OCI-LY3 (cell line): ENCODE results near the gene ARSG.

Experiments used
- CTCF ChIP-seq: fragments of 200-600, 300-600 bp; sonication (generic); IDR thresholded peaks from 2 replicates; pipeline ENCODE4 v1.5.1; 2014; ENCODE audit warnings: antibody characterized with exemption, low read length, low read depth
- EZH2phosphoT487 ChIP-seq: fragments of 200-600 bp; shearing (Covaris generic); IDR thresholded peaks from 2 replicates; pipeline ENCODE4 v1.6.1; 2018; ENCODE audit warnings: antibody characterized with exemption, mixed run types, low read depth

GRCh38 chr17:68421486-68421885 is 130.2 kb downstream of the ARSG start:
- TF ChIP-seq CTCF (no peak), EZH2phosphoT487 (no peak)
